OCI-LY3 (cell line): ENCODE results near the gene DFFB.

Experiments
- EZH2phosphoT487 ChIP-seq: fragments of 200-600 bp; shearing (Covaris generic); IDR thresholded peaks from 2 replicates; pipeline ENCODE4 v1.6.1; 2018; ENCODE audit warnings: antibody characterized with exemption, mixed run types, low read depth
- TF ChIP-seq, protein P1 (sequence below): fragments of 200-600, 300-600 bp; sonication (generic); IDR thresholded peaks from 2 replicates; pipeline ENCODE4 v1.5.1; 2014; ENCODE audit warnings: antibody characterized with exemption, low read length, low read depth

- TF ChIP-seq, protein P1, sequence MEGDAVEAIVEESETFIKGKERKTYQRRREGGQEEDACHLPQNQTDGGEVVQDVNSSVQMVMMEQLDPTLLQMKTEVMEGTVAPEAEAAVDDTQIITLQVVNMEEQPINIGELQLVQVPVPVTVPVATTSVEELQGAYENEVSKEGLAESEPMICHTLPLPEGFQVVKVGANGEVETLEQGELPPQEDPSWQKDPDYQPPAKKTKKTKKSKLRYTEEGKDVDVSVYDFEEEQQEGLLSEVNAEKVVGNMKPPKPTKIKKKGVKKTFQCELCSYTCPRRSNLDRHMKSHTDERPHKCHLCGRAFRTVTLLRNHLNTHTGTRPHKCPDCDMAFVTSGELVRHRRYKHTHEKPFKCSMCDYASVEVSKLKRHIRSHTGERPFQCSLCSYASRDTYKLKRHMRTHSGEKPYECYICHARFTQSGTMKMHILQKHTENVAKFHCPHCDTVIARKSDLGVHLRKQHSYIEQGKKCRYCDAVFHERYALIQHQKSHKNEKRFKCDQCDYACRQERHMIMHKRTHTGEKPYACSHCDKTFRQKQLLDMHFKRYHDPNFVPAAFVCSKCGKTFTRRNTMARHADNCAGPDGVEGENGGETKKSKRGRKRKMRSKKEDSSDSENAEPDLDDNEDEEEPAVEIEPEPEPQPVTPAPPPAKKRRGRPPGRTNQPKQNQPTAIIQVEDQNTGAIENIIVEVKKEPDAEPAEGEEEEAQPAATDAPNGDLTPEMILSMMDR: no peak
- TF ChIP-seq EZH2phosphoT487: no peak
These were observed 71.3 kb downstream of the DFFB start for GRCh38 chr1:3928586-3928985.
